Measurements from ENCODE around the gene SLC40A1. TPM values are rescaled to one million over a fixed set of nuclear protein-coding genes. Genes with fewer than 3 reads are reported as not detected.

SLC40A1 gene
- total and polyA plus RNA-seq, 2 of the 8 experiments (the other 6 are each of a cell fraction or from before 2014, with no cell fraction given), result 0.03 TPM; not detected in 1

DNA sequence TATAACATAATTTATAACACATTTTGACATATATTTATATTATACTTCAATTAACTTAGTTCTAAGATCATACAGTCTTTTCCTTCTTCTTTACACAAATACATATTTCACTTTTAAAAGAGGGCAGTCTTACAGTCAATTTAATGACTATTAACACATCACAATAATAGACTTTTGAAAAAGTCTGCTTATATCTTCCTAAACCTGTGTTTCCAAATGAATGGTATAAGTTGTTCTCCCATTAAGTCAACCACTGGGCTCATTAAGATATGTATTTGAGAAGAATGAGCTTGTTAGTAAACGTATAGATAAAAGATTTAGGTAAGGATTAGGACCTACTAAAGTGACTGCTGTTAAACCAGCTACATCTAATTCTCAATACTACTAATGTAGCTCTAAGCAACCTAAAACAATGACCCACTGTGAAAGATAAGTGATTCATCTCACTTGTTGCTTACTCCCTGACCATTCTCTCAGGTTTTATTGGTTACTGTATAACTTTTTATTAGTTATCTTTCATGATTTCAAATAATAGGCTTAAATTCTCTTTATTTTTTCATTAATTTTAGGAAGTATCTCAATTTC is 27.0 kb downstream of the SLC40A1 start:
- no peak overlapping the region for H3K4ac ChIP-seq (replicated peaks; ENCODE audit: insufficient read length, low read depth, low read length)
- CTCF ChIA-PET (ENCODE audit: partially characterized antibody), result interaction anchor here (0.7 to 1.0 kb wide), 2 partner anchors 15 to 25 kb away, joined by 3 read pairs; no protein-coding TSS in a partner anchor
- H3K4me3 ChIP-seq (ENCODE audit: extremely low read depth in 1 of 4, insufficient read depth in 2 of 4, low read depth in 3 of 4, low read length in 4 of 4), result no peak overlapping the region
- no peaks in the 10 kb centered on the region for H4K20me1 ChIP-seq (replicated peaks in 1 of 2; ENCODE audit: control insufficient read depth in 1 of 2, insufficient read depth in 2 of 2, low read length in 2 of 2)
- no peak overlapping the region for H3K56ac ChIP-seq (replicated peaks; ENCODE audit: insufficient read length, low read depth, low read length)
- H3K79me1 ChIP-seq (ENCODE audit: low read depth, low read length), result no peaks in the 10 kb centered on the region
- H3K36me3 ChIP-seq (ENCODE audit: control insufficient read depth in 2 of 4, insufficient read depth in 4 of 4, low read length in 3 of 4), result no peaks in the 10 kb centered on the region
- no peaks in the 10 kb centered on the region for H3K27me3 ChIP-seq (replicated peaks in 1 of 4; ENCODE audit: control insufficient read depth in 3 of 4, extremely low read depth in 1 of 4, insufficient read depth in 3 of 4, low read length in 3 of 4)
- 65% methylated on average over 1 of the region's 1 CpG; no CpG with 5 or more reads in 1 of the 2 experiments for WGBS, 2 experiments (ENCODE audit: extremely low coverage in 1 of 2, insufficient coverage in 1 of 2, insufficient read length in 1 of 2, insufficient replicate concordance in 2 of 2, low coverage in 1 of 2, low lambda C conversion rate in 2 of 2, missing lambda C conversion rate in 1 of 2)
- H3K27ac ChIP-seq (ENCODE audit: low read depth, low read length), result no peak overlapping the region
- no peak overlapping the region for H2BK120ac ChIP-seq (replicated peaks; ENCODE audit: low read depth, low read length)
- H3K9ac ChIP-seq (replicated peaks in 1 of 4; ENCODE audit: extremely low read depth in 1 of 4, low read depth in 3 of 4, low read length in 3 of 4), result no peak overlapping the region
- POLR2A ChIA-PET (ENCODE audit: partially characterized antibody), result interaction anchor here (0.6 kb wide), 1 partner anchor 1485 kb away, joined by 3 read pairs; no protein-coding TSS in a partner anchor
- H4K8ac ChIP-seq (ENCODE audit: extremely low read depth, insufficient read depth, low read length), result no peak overlapping the region
- H2AFZ ChIP-seq (ENCODE audit: low read length), result no peak overlapping the region
- H3K23me2 ChIP-seq (ENCODE audit: low read depth, low read length), result no peaks in the 10 kb centered on the region
- no peak overlapping the region for H3K14ac ChIP-seq (ENCODE audit: insufficient read length)
- no peak overlapping the region for H2BK12ac ChIP-seq (ENCODE audit: low read depth, low read length)
- H2BK15ac ChIP-seq (ENCODE audit: low read length), result no peak overlapping the region
- H3K4me1 ChIP-seq (replicated peaks in 1 of 4; ENCODE audit: control insufficient read depth in 3 of 4, insufficient read depth in 4 of 4, low read length in 3 of 4), result peaks cover 0 to 6% (median 2%) of the 10 kb centered on the region in 4 experiments; a peak in 2 of 7 replicates
- H3K9me3 ChIP-seq (ENCODE audit: insufficient read depth in 2 of 2, low read depth in 1 of 2, low read length in 1 of 2), result no peaks in the 10 kb centered on the region
- no peak overlapping the region for H3K23ac ChIP-seq (ENCODE audit: insufficient read length)
- no peaks in the 10 kb centered on the region for H3K79me2 ChIP-seq (ENCODE audit: control insufficient read depth in 1 of 2, insufficient read depth in 2 of 2, low read length in 2 of 2)
- no peak overlapping the region for H2AK5ac ChIP-seq (ENCODE audit: low read depth, low read length)
- no peak for TF ChIP-seq EGR1 (IDR thresholded peaks at IDR 0.05; ENCODE audit: borderline replicate concordance, low read depth, low read length)
- TF ChIP-seq, protein P1, sequence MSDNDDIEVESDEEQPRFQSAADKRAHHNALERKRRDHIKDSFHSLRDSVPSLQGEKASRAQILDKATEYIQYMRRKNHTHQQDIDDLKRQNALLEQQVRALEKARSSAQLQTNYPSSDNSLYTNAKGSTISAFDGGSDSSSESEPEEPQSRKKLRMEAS (IDR thresholded peaks at IDR 0.05), result no peak
- TF ChIP-seq TAF7 (optimal IDR thresholded peaks at IDR 0.05; ENCODE audit: borderline replicate concordance, low read depth, low read length), result no peak
- TF ChIP-seq CHD1 (IDR thresholded peaks at IDR 0.05; ENCODE audit: low read depth, low read length), result no peak
- TF ChIP-seq HDAC2 (IDR thresholded peaks at IDR 0.05; ENCODE audit: borderline replicate concordance in 1 of 2, low read depth in 2 of 2, low read length in 2 of 2), result no peak
- no peak for TF ChIP-seq CBX5 (IDR thresholded peaks at IDR 0.05; ENCODE audit: low read depth, low read length)
- TF ChIP-seq CTBP2 (IDR thresholded peaks at IDR 0.05; ENCODE audit: borderline replicate concordance, insufficient read depth, insufficient read length, low read length), result no peak
- no peak for TF ChIP-seq CEBPB (IDR thresholded peaks at IDR 0.05; ENCODE audit: low read depth, low read length)
- TF ChIP-seq SIRT6 (IDR thresholded peaks at IDR 0.05; ENCODE audit: low read length), result no peak
- H2BK5ac ChIP-seq (ENCODE audit: low read depth, low read length), result no peak overlapping the region
- H2BK20ac ChIP-seq (ENCODE audit: low read length), result no peak overlapping the region
- FAIRE-seq (no peak), DNase-seq (ENCODE audit: low read depth in 1 of 2, low spot score in 2 of 2) (no peak)
- H3K18ac ChIP-seq (ENCODE audit: extremely low read depth, low read length), result no peak overlapping the region
- H3K4me2 ChIP-seq (ENCODE audit: insufficient read depth in 1 of 2, low read depth in 2 of 2, low read length in 2 of 2), result no peak overlapping the region
- H4K5ac ChIP-seq (ENCODE audit: insufficient read length, low read depth, low read length), result no peak overlapping the region
- H4K91ac ChIP-seq (replicated peaks; ENCODE audit: insufficient read length, low read length), result no peak overlapping the region

Measured in H1 (cell line).